ENCODE results near the gene AKR1B15.
A peak's percentile ranks its signal among the peaks of the same experiment; 100 is the strongest.
"Not testable (repeated sequence)": the region's sequence is repeated elsewhere in the genome, so short reads cannot be mapped to it uniquely, and the experiment has no call there.

AKR1B15 gene

GRCh38 chr7:134567368-134567767 lies 18.5 kb downstream of the AKR1B15 start:
- no peak for DNase-seq

DNA sequence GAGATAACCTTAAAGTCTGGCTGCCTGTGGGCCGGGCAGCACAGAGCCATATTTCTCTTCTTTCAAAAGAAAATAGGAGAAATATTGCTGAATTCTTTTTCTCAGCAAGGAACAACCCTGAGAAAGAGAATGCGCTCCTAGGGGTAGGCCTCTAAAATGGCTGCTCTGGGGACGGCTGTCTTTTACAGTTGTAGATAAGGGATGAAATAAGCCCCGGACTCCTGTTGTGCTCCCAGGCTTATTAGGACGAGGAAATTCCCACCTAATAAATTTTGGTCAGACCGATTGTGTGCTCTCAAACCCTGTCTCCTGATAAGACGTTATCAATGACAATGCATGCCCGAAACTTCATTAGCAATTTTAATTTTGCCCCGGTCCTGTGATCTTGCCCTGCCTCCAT lies 21.1 kb downstream of the AKR1B15 start:
- not testable (repeated sequence) for DNase-seq

- no peak for DNase-seq
Measured at GRCh38 chr7:134571101-134571500, 22.2 kb downstream of the AKR1B15 start.

- no peak for DNase-seq
Measured at GRCh38 chr7:134571746-134572461, 23.0 kb downstream of the AKR1B15 start.

- no peak for DNase-seq
Measured at GRCh38 chr7:134574322-134574721, 25.4 kb downstream of the AKR1B15 start.

- no peak for DNase-seq
Measured at GRCh38 chr7:134584290-134584689, 35.4 kb downstream of the AKR1B15 start.

- no peak for DNase-seq
Measured at GRCh38 chr7:134585897-134586296, 37.0 kb downstream of the AKR1B15 start.

- no peak for DNase-seq
Measured at GRCh38 chr7:134587750-134588149, 38.8 kb downstream of the AKR1B15 start.

DNA sequence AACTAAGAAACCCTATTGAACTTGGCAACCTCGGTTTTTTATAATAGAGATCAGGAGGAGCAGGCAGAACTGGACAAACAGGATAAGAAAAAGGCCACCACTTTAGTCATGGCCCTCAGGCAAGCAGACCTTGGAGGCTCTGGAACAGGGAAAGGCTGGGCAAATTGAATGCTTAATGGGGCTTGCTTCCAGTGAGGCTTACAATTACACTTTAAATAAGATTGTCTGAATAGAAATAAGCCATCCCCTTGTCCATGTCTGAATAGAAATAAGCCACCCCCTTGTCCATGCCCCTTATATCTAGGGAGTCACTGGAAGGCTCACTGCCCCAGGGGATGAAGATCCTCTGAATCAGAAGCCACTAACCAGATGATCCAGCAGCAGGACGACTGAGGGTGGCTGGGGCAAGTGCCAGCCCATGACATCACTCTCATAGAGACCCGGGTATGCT lies 40.6 kb downstream of the AKR1B15 start:
- DNase-seq: no peak

DNA sequence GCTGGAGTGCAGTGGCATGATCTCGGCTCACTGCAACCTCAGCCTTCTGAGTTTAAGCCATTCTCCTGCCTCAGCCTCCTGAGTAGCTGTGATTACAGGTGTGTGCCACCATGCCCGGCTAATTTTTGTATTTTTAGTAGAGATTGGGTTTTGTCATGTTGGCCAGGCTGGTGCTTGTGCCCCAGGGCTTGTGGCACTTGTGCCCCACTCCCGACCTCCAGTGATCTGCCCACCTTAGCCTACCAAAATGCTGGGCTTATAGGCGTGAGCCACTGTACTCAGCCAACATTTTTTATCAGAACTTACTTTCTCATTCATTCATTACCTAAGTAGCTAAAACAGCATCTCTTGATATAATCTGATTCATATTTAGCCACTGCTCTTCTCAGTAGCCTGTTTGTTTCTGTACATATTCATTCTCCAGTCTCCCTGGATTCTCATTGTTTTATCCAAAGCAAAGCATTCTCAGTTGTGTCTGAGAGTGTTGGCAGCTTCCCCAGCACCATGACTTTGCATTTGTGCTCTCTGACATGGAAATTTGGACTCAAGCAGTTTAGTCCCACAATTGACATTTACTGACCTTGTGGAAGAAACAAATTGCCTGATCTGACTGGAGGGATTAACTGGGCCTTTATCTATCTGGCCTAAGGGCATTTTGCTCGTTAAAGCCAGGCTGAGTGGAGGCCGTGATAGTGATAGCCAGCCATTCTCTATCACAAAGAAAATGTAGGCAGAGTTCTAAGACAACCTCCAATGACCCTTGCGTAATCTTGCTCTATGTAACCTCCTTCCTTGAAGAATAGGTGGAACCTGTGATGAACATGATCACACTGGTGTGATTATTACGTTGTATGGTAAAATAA lies 44.9 kb downstream of the AKR1B15 start:
- no peak for DNase-seq

GRCh38 chr7:134594877-134595276 lies 46.0 kb downstream of the AKR1B15 start:
- DNase-seq: no peak

DNA sequence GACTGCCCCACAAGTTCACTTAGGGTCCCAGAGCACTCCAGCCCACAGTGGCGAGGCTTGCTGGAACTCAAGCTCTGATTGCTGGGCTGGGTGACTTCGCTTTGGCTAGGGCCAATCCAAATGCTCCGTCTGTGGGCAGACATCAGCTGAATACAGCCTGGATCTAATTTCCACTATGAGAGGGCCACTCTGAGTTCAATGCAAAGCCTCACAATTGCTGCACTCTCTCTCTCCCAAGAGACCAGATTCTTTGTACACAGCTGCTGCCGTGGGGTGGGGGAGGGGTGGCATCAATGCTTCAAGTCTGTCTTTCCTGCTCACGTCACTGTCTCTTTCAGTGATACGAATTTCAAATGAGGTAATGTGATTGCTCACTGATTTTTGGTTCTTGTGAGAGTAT lies 50.5 kb downstream of the AKR1B15 start:
- peak; percentile 51 for DNase-seq

GRCh38 chr7:134601459-134601858 lies 52.5 kb downstream of the AKR1B15 start:
- DNase-seq: no peak

- DNase-seq: no peak
Measured at GRCh38 chr7:134602881-134603451, 54.1 kb downstream of the AKR1B15 start.

DNA sequence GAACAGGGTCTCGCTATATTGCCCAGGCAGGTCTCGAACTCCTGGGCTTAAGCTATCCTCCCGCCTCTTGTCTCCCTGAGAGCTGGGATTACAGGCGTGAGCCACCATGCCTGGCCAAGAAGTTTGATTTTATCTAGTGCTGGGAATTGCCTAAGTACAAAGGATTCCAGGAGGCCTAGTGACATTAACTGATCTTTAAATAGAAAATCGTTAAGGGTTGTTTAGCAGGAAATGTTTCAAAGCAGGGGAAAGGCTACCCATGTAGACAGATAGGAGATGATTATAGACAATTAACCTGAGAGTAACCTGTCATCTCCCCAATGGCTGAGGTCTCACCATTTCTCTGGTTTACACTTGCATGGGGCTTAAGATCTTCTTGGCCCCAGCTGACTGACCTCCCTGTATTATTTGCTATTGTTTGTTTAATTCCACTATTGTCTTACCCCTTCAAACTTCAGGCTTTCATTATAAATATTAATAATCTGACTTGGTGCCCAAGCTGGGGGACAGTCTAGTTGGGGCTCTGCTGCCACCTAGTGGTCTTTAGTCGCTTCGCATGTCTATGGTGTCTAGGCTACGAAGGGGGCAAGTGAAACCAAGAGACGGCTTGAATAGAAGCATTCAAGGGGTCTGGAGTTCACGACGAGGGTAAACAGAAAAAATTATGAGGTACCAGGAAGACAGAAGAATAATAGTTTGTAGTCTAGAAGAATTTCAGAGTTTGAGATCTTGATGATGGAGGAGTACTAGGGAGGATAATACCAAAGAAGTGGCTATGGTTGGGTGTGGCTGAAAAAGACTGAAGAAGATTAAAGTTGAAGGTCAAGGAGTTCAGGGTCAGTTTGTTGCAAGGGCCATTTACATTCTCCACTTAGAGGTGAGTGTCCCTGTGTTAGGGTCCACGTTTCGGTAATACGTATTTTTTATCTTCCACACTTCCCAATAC lies 57.3 kb downstream of the AKR1B15 start:
- DNase-seq: peak; percentile 39

GRCh38 chr7:134611611-134612151 lies 62.8 kb downstream of the AKR1B15 start:
- DNase-seq: no peak

DNA sequence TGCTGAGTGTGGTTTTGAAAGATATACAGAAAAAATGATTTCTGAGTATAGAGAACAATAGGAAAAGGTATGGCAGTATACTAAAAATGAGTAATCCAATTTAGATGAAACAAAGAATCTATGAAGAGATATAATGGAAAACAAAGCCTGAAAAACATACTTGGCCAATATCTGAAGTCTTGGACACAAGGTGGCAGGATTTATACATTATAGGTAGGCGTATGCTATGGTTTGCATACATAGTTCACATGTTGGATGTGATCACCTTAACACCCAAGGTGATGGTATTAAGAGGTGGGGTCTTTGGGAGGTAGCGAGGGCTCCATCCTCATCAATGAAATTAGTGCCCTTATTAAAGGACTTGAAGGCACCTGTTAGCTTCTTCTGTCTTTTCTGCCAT lies 63.3 kb downstream of the AKR1B15 start:
- DNase-seq: no peak

- DNase-seq: no peak
Measured at GRCh38 chr7:134613623-134614347, 64.9 kb downstream of the AKR1B15 start.

- DNase-seq: no peak
Measured at GRCh38 chr7:134616611-134617010, 67.7 kb downstream of the AKR1B15 start.

DNA sequence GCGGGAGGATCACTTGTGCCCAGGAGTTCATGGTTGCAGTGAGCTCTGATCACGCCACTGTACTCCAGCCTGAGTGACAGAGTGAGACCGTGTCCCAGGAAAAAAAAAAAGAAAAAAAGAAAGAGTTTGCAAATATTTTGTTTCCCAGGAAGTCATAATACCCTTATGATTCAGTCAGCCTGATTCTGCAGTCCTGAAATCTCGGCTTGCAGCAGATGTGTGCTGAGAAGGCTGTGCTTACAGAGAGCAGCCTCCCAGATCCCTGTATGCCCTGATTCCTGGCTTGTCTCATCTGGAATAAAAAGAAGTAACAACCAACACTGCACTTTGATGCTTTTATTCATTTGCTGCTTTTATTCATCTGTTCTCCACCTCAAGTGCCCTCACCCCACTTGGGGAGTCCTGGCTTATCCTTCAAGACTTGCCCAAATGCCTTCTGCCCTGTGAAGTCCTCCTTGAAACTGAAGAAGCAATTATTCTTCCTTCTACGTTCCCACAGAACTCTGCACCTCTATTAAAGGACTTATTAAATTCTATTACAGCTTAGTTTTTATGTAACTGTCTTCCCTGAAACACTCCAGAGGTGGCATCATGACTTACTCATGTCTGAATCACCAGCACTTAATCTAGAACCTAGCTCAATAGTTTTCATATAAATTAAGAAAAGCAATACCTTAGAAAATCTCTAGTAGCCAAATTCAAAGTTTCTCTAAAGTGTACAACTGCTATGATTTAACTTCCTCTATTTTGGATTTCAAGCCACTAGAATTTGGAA lies 70.0 kb downstream of the AKR1B15 start:
- no peak for DNase-seq

Data from NCI-H1436 (cell line).